Measurements from ENCODE around the gene ZFYVE27. TPM values are rescaled to one million over a fixed set of nuclear protein-coding genes. Genes with fewer than 3 reads are reported as not detected.

The ZFYVE27 gene
- total RNA-seq, 1 experiment from 2014 or later: 28.7 TPM

- CTCF ChIA-PET: interaction anchor here (1.3 to 3.9 kb wide), 3 partner anchors 11 to 90 kb away, joined by 6 to 29 read pairs (median 7); no protein-coding TSS in a partner anchor
- Mint-ChIP-seq H3K27ac (ENCODE audit: low read depth, unreplicated experiment) (no peak overlapping the region), H3K4me3 (ENCODE audit: unreplicated experiment) (no peak overlapping the region), H3K27me3 (ENCODE audit: insufficient read depth, unreplicated experiment) (no peaks in the 10 kb centered on the region), H3K36me3 (ENCODE audit: insufficient read depth, unreplicated experiment) (no peaks in the 10 kb centered on the region), H3K4me1 (ENCODE audit: insufficient read depth, unreplicated experiment) (no peaks in the 10 kb centered on the region), H3K9me3 (ENCODE audit: unreplicated experiment) (no peaks in the 10 kb centered on the region)
- BruUV-seq (replicated peaks): no TSS peak
- POLR2A ChIA-PET: no interaction called here
- TF ChIP-seq CTCF (IDR thresholded peaks at IDR 0.05; ENCODE audit: unreplicated experiment): no peak
- DNase-seq (ENCODE audit: unreplicated experiment): no peak
- intact Hi-C loops (cut with micrococcal nuclease): no loop called here
These were observed 43.0 kb downstream of the ZFYVE27 start for GRCh38 chr10:97779975-97780374.

GRCh38 chr10:97780841-97781617 lies 44.1 kb downstream of the ZFYVE27 start:
- DNase-seq (ENCODE audit: unreplicated experiment): no peak
- TF ChIP-seq CTCF (IDR thresholded peaks at IDR 0.05; ENCODE audit: unreplicated experiment): no peak
- CTCF ChIA-PET: interaction anchor here (0.6 to 3.9 kb wide), 3 partner anchors 10 to 155 kb away, joined by 3 to 29 read pairs (median 6); no protein-coding TSS in a partner anchor
- H3K4me1 Mint-ChIP-seq (ENCODE audit: insufficient read depth, unreplicated experiment): no peaks in the 10 kb centered on the region
- no peak overlapping the region for H3K27ac Mint-ChIP-seq (ENCODE audit: low read depth, unreplicated experiment)
- POLR2A ChIA-PET: no interaction called here
- H3K9me3 Mint-ChIP-seq (ENCODE audit: unreplicated experiment): no peaks in the 10 kb centered on the region
- no peak overlapping the region for H3K4me3 Mint-ChIP-seq (ENCODE audit: unreplicated experiment)
- no TSS peak for BruUV-seq (replicated peaks)
- no peaks in the 10 kb centered on the region for H3K27me3 Mint-ChIP-seq (ENCODE audit: insufficient read depth, unreplicated experiment)
- no peaks in the 10 kb centered on the region for H3K36me3 Mint-ChIP-seq (ENCODE audit: insufficient read depth, unreplicated experiment)
- intact Hi-C loops (cut with micrococcal nuclease): no loop called here

GRCh38 chr10:97781618-97782331 lies 44.8 kb downstream of the ZFYVE27 start:
- Mint-ChIP-seq H3K4me1 (ENCODE audit: insufficient read depth, unreplicated experiment) (no peaks in the 10 kb centered on the region), H3K36me3 (ENCODE audit: insufficient read depth, unreplicated experiment) (no peaks in the 10 kb centered on the region), H3K4me3 (ENCODE audit: unreplicated experiment) (no peak overlapping the region), H3K27me3 (ENCODE audit: insufficient read depth, unreplicated experiment) (no peaks in the 10 kb centered on the region), H3K9me3 (ENCODE audit: unreplicated experiment) (no peaks in the 10 kb centered on the region), H3K27ac (ENCODE audit: low read depth, unreplicated experiment) (no peak overlapping the region)
- BruUV-seq (replicated peaks): no TSS peak
- no peak for DNase-seq (ENCODE audit: unreplicated experiment)
- CTCF ChIA-PET: interaction anchor here (0.5 to 3.9 kb wide), 3 partner anchors 9 to 154 kb away, joined by 3 to 29 read pairs (median 6); no protein-coding TSS in a partner anchor
- no peak for TF ChIP-seq CTCF (IDR thresholded peaks at IDR 0.05; ENCODE audit: unreplicated experiment)
- POLR2A ChIA-PET: no interaction called here
- intact Hi-C loops (cut with micrococcal nuclease): no loop called here

Data from MCF 10A (cell line).